Epithelial cell of prostate (primary cell): ENCODE results near the gene OR6Y1.

Experiments used
- DNase-seq: peaks from one replicate; pipeline ENCODE4 v3.0.0-alpha.2; 2011; ENCODE audit warnings: low read depth, low spot score
- H3K27ac ChIP-seq: fragments of 450-650 bp; 2 replicates; pipeline ENCODE4 v1.5.1; 2017; ENCODE audit warnings: mild to moderate bottlenecking

Gene OR6Y1

DNA sequence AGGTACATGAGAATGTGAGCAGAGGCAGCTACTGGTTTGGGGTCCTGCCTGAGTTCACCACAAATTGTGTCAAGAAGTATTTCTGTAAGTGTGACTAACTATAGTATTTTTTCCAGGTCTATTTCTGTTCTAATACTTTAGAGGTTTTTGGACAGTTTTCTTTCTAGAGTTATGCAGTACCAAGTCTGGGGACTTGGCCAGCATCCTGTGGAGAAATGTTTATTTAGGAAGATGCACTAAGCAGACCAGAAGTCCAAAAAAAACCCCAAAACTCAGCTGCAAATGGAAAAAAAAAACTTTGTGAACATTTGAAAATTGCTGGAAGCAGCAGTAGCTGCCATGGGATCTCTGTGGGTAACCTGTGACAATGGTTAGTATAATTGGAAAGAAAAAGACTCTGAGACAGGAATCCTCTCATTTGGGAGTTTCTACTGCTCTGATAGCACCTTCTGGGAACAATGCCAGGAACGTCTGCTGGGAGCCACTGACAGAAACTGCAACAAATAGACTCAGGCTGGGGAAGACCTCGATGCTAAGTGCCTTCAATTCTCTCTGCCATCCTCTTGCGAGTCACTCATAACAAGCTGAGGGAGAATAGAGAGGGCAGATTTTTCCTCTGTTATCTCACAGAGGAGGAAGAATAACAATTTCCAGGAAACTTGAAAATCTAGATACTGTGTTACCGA lies 44.6 kb downstream of the OR6Y1 start:
- DNase-seq: no peak
- no peak overlapping the region for H3K27ac ChIP-seq

DNA sequence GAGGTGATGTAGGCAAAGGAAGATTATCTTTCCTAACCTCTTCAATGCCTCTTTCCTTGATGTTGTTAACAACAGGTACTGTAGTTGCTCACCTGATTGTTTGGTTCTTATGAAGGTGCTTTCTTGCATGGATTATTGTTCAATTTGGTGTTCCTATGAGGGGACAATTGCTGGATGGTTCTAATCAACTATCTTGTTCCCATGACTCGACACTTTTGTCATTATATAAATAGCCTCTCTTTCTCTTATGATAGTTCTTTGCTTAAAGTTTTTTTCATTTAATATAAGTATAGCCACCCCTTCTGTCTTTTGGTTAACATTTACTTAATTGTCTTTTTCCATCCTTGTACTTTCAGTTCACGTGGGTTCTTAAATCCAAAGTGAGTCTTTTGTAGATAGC lies 46.7 kb downstream of the OR6Y1 start:
- no peak for DNase-seq
- H3K27ac ChIP-seq: no peak overlapping the region

DNA sequence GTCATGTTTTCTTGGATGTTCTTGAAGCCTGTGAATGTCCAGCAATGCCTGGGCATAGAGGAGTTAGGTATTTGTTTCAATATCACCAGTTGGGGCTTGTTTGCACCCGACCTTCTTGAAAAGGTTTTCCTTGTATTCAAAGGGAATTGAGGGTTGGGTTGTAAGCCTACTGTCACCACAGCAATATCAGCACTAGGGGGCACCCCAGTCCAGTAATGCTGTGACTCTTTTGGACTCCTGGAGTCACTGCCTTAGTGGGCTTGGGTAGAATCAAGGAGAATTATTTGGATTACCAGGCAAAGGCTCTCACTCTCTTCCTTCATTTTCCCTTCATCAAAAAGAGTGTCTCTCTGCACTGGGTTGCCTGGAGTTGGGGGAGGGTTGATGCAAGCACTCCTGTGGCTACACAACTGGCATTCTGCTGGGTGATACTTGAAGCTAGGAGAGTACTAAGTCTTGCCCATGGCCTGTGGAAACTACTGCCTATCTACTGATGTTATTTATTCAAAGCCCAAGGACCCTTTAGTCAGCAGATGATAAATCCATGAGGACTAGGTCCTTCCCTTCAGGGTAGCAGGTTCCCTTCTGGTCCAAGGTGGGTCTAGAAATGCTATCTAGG lies 47.7 kb downstream of the OR6Y1 start:
- DNase-seq: no peak

DNA sequence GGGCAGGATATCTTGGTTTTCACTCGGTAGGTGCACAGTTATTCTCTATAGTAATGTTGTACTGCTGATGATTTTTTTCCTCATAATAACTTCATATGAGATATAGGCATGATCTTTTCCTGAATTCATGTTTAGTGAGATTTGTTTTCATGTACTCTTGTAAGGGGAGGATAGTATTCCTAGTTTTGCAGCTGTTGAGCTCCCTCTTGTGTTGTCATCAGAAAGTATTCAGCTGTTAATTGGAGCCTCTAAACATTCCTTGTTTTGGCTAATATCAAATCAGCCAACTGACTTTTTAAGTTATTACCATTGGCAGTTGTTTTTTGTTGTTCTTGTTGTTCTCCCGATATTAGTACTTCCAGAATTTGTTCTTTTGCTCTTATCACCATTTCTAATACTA lies 57.8 kb downstream of the OR6Y1 start:
- DNase-seq: no peak
- H3K27ac ChIP-seq: no peak overlapping the region

More for the DNA sequence above, 47.7 kb downstream of the OR6Y1 start:
- no peak overlapping the region for H3K27ac ChIP-seq

DNA sequence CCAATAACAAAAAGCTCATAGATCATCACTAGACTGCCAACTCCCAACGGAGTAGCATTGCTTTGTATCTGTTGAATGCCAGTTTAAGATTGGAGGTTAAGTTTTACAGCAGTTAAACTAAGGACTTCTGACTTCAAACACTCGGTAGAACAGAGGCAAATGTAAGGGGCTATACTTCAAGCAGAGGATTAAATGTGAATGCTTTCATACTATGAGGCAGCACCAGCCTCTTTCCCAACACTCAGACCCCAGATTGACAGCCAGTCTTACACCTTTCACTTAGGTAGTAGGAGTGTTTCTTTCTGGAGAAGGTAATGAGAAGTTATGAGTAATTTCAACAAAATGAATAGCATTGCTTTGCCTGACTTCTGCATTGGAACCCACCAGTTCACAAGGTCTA lies 59.4 kb downstream of the OR6Y1 start:
- H3K27ac ChIP-seq: no peak overlapping the region
- no peak for DNase-seq
